RWPE2 (cell line): Measurements from ENCODE around the gene CARD9.

Experiments
- ATAC-seq: fragments of 200-7000 bp; cut with Tn5 transposase; 3 replicates; pipeline ENCODE4 v1.9.1; 2021; ENCODE audit warnings: low read depth
- DNase-seq: peaks from one replicate; pipeline ENCODE4 v3.0.0-alpha.2; 2020; ENCODE audit warnings: low spot score
- H3K27ac ChIP-seq: fragments of 450-650 bp; 2 replicates; pipeline ENCODE4 v1.5.1; 2017; ENCODE audit warnings: mild to moderate bottlenecking; ENCODE audit not compliant: poor library complexity, severe bottlenecking
- H3K27me3 ChIP-seq: fragments of 250-450 bp; sonication (Bioruptor Pico); 2 replicates; pipeline ENCODE4 v1.5.1; 2021; ENCODE audit warnings: mild to moderate bottlenecking, moderate library complexity; ENCODE audit not compliant: insufficient read depth, poor library complexity, severe bottlenecking
- H3K36me3 ChIP-seq: fragments of 250-450 bp; sonication (Bioruptor Pico); 2 replicates; pipeline ENCODE4 v1.5.1; 2020; ENCODE audit warnings: low read depth, mild to moderate bottlenecking, moderate library complexity
- H3K4me1 ChIP-seq: fragments of 250-450 bp; sonication (Bioruptor Pico); 2 replicates; pipeline ENCODE4 v1.5.1; 2021; ENCODE audit warnings: mild to moderate bottlenecking, moderate library complexity; ENCODE audit not compliant: insufficient read depth, poor library complexity, severe bottlenecking
- H3K4me3 ChIP-seq: fragments of 250-450 bp; sonication (Bioruptor Pico); 2 replicates; pipeline ENCODE4 v1.5.1; 2021; ENCODE audit warnings: mild to moderate bottlenecking, moderate library complexity; ENCODE audit not compliant: severe bottlenecking
- H3K9me3 ChIP-seq: fragments of 250-450 bp; sonication (Bioruptor Pico); 2 replicates; pipeline ENCODE4 v1.5.1; 2021; ENCODE audit warnings: mild to moderate bottlenecking, moderate library complexity; ENCODE audit not compliant: severe bottlenecking
- CTCF ChIP-seq: fragments of 450-650 bp; IDR thresholded peaks from one replicate; pipeline ENCODE4 v1.5.1; 2017; ENCODE audit warnings: mild to moderate bottlenecking, moderate library complexity; ENCODE audit not compliant: poor library complexity, severe bottlenecking

Gene CARD9

GRCh38 chr9:136386018-136386417, 12.5 kb upstream of the CARD9 start:
- H3K27me3 ChIP-seq: no peaks in the 10 kb centered on the region
- no peaks in the 10 kb centered on the region for H3K4me1 ChIP-seq
- H3K9me3 ChIP-seq: no peaks in the 10 kb centered on the region
- no peak for TF ChIP-seq CTCF
- no peak overlapping the region for H3K27ac ChIP-seq
- H3K36me3 ChIP-seq: peaks cover 68% of the 10 kb centered on the region
- no peak for DNase-seq
- H3K4me3 ChIP-seq: no peak overlapping the region
- no peak for ATAC-seq

DNA sequence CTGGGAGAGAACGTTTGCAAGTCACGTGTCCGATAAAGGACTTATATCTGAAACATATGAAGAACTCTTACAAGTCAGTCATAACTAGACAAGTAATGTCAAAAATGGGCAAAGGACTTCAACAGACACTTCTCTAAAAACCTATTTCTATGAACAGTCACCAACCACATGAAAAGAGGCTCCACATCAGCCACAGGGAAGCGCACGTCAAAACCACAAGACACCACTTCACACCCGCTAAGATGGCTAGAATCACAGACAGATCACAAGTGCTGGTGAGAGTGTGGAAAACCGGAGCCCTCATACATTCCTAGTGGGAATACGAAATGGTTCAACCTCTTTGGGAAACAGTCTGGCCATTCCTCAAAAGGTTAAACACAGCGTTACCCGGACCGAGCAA, 11.5 kb upstream of the CARD9 start:
- no peaks in the 10 kb centered on the region for H3K4me1 ChIP-seq
- ATAC-seq: no peak

DNA sequence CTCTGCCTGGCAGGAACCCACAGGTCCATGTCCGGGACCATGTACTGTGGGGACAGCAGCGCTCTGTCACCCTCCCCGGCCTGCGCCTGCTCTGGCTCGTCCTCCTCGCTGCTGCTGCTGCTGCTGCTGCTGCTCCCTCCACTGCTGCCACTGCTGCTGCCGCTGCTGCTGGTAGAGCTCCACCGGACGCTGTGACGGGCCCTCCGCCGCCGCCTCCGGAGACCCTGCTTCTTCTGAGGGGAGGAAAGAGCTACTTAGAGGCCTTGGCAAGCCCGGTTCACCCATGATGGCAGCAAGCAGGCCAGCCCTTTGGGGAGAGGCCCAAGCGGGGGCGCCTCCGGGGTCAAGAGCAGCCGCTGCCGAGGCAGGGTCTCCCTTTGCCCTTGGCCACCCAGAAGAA, 10.0 kb upstream of the CARD9 start:
- no peak for DNase-seq
- no peaks in the 10 kb centered on the region for H3K4me1 ChIP-seq
- H3K27me3 ChIP-seq: no peaks in the 10 kb centered on the region
- no peak overlapping the region for H3K4me3 ChIP-seq
- no peaks in the 10 kb centered on the region for H3K9me3 ChIP-seq
- no peak overlapping the region for H3K27ac ChIP-seq
- no peak for TF ChIP-seq CTCF
- no peak for ATAC-seq
- H3K36me3 ChIP-seq: peaks cover 48% of the 10 kb centered on the region

More for the DNA sequence above, 11.5 kb upstream of the CARD9 start:
- no peak for DNase-seq
- Histone ChIP-seq H3K27ac (no peak overlapping the region), H3K9me3 (no peaks in the 10 kb centered on the region), H3K4me3 (no peak overlapping the region), H3K27me3 (no peaks in the 10 kb centered on the region), H3K36me3 (peaks cover 63% of the 10 kb centered on the region)
- TF ChIP-seq CTCF: no peak

- ATAC-seq (no peak), DNase-seq (no peak)
- H3K9me3 ChIP-seq: no peaks in the 10 kb centered on the region
- no peaks in the 10 kb centered on the region for H3K27me3 ChIP-seq
- H3K27ac ChIP-seq: no peak overlapping the region
- TF ChIP-seq CTCF: no peak
- H3K36me3 ChIP-seq: peaks cover 34% of the 10 kb centered on the region
- no peaks in the 10 kb centered on the region for H3K4me1 ChIP-seq
- no peak overlapping the region for H3K4me3 ChIP-seq
Measured at GRCh38 chr9:136381966-136382513, 8.6 kb upstream of the CARD9 start.

- Histone ChIP-seq H3K27ac (no peak overlapping the region), H3K4me3 (no peak overlapping the region), H3K9me3 (no peaks in the 10 kb centered on the region), H3K4me1 (no peaks in the 10 kb centered on the region), H3K27me3 (no peaks in the 10 kb centered on the region), H3K36me3 (peaks cover 27% of the 10 kb centered on the region; the same call in 1 of the 2 replicates)
- no peak for TF ChIP-seq CTCF
- DNase-seq: no peak
- no peak for ATAC-seq
Measured at GRCh38 chr9:136381311-136381710, 7.8 kb upstream of the CARD9 start.
